ENCODE measurements around the gene SLC35E1. TPM values are rescaled to one million over a fixed set of nuclear protein-coding genes. Genes with fewer than 3 reads are reported as not detected.

Gene SLC35E1
- total and polyA plus RNA-seq, 2 experiments from 2014 or later, result 17.0 to 30.3 TPM

- TF ChIP-seq REST (IDR thresholded peaks at IDR 0.05; ENCODE audit: unreplicated experiment) (no peak), CREB1 (CRISPR knock-in tag; IDR thresholded peaks at IDR 0.05; ENCODE audit: low read depth) (no peak), JUNB (IDR thresholded peaks at IDR 0.05; ENCODE audit: unreplicated experiment) (no peak), ZNF331 (CRISPR knock-in tag; IDR thresholded peaks at IDR 0.05; ENCODE audit: low read depth) (no peak), STAT1 (IDR thresholded peaks at IDR 0.05; ENCODE audit: unreplicated experiment) (no peak), EZH2 (IDR thresholded peaks at IDR 0.05; ENCODE audit: low read depth, unreplicated experiment) (no peak), ZNF114 (CRISPR knock-in tag; IDR thresholded peaks at IDR 0.05) (no peak)
- TF ChIP-seq, protein P1, sequence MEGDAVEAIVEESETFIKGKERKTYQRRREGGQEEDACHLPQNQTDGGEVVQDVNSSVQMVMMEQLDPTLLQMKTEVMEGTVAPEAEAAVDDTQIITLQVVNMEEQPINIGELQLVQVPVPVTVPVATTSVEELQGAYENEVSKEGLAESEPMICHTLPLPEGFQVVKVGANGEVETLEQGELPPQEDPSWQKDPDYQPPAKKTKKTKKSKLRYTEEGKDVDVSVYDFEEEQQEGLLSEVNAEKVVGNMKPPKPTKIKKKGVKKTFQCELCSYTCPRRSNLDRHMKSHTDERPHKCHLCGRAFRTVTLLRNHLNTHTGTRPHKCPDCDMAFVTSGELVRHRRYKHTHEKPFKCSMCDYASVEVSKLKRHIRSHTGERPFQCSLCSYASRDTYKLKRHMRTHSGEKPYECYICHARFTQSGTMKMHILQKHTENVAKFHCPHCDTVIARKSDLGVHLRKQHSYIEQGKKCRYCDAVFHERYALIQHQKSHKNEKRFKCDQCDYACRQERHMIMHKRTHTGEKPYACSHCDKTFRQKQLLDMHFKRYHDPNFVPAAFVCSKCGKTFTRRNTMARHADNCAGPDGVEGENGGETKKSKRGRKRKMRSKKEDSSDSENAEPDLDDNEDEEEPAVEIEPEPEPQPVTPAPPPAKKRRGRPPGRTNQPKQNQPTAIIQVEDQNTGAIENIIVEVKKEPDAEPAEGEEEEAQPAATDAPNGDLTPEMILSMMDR (conservative IDR thresholded peaks at IDR 0.05; ENCODE audit: low read depth in 2 of 2), result no peak
Measured at GRCh38 chr19:16537111-16537510, 35.1 kb downstream of the SLC35E1 start (continued).

DNA sequence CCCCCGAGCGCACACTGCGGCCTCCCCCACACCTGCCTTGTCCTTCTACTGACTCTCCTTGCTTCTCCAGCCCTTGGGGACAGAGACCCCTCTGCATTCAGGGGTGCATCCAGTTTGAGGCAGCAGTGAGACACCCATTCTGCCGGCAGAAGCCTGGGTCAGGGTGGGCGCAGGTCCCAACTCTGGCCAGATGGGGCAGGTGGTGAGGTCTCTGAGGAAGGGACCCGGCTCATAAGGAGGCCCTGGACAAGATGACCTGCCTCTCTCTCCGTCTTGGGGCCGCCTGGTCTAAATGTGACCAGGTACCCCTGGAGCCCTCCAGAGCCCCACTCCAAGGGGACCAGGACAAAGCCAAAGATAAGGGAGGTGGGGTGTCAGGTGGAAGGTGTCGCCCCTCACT, 36.1 kb downstream of the SLC35E1 start:
- DNase-seq (ENCODE audit: low spot score) (no peak), ATAC-seq (peak; percentile 54; the same call in 2 of the 3 replicates)
- peaks cover 80% of the 10 kb centered on the region for H3K36me3 Mint-ChIP-seq (ENCODE audit: low read depth)
- Histone ChIP-seq H3K79me2 (replicated peaks; ENCODE audit: insufficient read depth) (peaks cover 54% of the 10 kb centered on the region), H3F3A (replicated peaks; ENCODE audit: low read depth) (0 out of 2 replicates have a peak, but pooled peaks cover 2% of the 10 kb centered on the region), H3K4me2 (no peak overlapping the region), H4K20me1 (replicated peaks; ENCODE audit: insufficient read depth) (peaks cover 43% of the 10 kb centered on the region), H3K9me2 (ENCODE audit: insufficient read depth) (no peaks in the 10 kb centered on the region), H3K4me3 (no peak overlapping the region), H3K36me3 (ENCODE audit: insufficient read depth) (peaks cover 28% of the 10 kb centered on the region; the same call in 1 of the 2 replicates), H3K27me3 (ENCODE audit: insufficient read depth) (no peaks in the 10 kb centered on the region), H2AFZ (no peak overlapping the region), H3K4me1 (ENCODE audit: insufficient read depth) (peaks cover 3% of the 10 kb centered on the region), H3K27ac (ENCODE audit: low read depth) (no peak overlapping the region)
- H3K4me1 Mint-ChIP-seq, result peaks cover 6% of the 10 kb centered on the region; the same call in 2 of the 3 replicates
- H3K9me3 Mint-ChIP-seq, result no peaks in the 10 kb centered on the region
- peaks cover 11% of the 10 kb centered on the region for H3K27me3 Mint-ChIP-seq (ENCODE audit: insufficient read depth, low read depth, poor library complexity)
- no peak overlapping the region for H3K4me3 Mint-ChIP-seq
- H3K27ac Mint-ChIP-seq, result no peak overlapping the region
- no peak for TF ChIP-seq POLR2AphosphoS5 (IDR thresholded peaks at IDR 0.05; ENCODE audit: low read depth)
- no peak for TF ChIP-seq CREB1 (CRISPR knock-in tag; IDR thresholded peaks at IDR 0.05; ENCODE audit: low read depth)
- no peak for TF ChIP-seq STAT1 (IDR thresholded peaks at IDR 0.05; ENCODE audit: unreplicated experiment)
- no peak for TF ChIP-seq ZNF331 (CRISPR knock-in tag; IDR thresholded peaks at IDR 0.05; ENCODE audit: low read depth)
- TF ChIP-seq ZNF114 (CRISPR knock-in tag; IDR thresholded peaks at IDR 0.05), result no peak
- no peak for TF ChIP-seq REST (IDR thresholded peaks at IDR 0.05; ENCODE audit: unreplicated experiment)
- no peak for TF ChIP-seq JUNB (IDR thresholded peaks at IDR 0.05; ENCODE audit: unreplicated experiment)
- TF ChIP-seq, protein P2, sequence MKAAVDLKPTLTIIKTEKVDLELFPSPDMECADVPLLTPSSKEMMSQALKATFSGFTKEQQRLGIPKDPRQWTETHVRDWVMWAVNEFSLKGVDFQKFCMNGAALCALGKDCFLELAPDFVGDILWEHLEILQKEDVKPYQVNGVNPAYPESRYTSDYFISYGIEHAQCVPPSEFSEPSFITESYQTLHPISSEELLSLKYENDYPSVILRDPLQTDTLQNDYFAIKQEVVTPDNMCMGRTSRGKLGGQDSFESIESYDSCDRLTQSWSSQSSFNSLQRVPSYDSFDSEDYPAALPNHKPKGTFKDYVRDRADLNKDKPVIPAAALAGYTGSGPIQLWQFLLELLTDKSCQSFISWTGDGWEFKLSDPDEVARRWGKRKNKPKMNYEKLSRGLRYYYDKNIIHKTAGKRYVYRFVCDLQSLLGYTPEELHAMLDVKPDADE (IDR thresholded peaks at IDR 0.05), result no peak
- TF ChIP-seq, protein P1 (conservative IDR thresholded peaks at IDR 0.05; ENCODE audit: low read depth in 2 of 2), result no peak
- no peak for TF ChIP-seq EZH2 (IDR thresholded peaks at IDR 0.05; ENCODE audit: low read depth, unreplicated experiment)
- TF ChIP-seq NANOG (IDR thresholded peaks at IDR 0.05; ENCODE audit: borderline replicate concordance), result no peak
- TF ChIP-seq EZH2phosphoT487 (IDR thresholded peaks at IDR 0.05; ENCODE audit: unreplicated experiment), result no peak
